Endodermal cell (in vitro differentiated cells): ENCODE measurements around the gene FXR2. TPM values are rescaled to one million over a fixed set of nuclear protein-coding genes. Genes with fewer than 3 reads are reported as not detected.

Experiments used
- DNase-seq: peaks from one replicate; pipeline ENCODE4 v3.0.0-alpha.2; 2017
- H3K27ac ChIP-seq: 2 replicates; pipeline ENCODE4 v1.5.1; 2013; ENCODE audit warnings: mild to moderate bottlenecking, low read depth, low read length, moderate library complexity
- H3K27me3 ChIP-seq: 2 replicates; pipeline ENCODE4 v1.6.1; 2013; ENCODE audit warnings: mild to moderate bottlenecking, low read length, moderate library complexity; ENCODE audit not compliant: insufficient read depth, control insufficient read depth, poor library complexity, severe bottlenecking
- H3K36me3 ChIP-seq: 2 replicates; pipeline ENCODE4 v1.7.0; 2013; ENCODE audit warnings: mild to moderate bottlenecking, low read length, moderate library complexity; ENCODE audit not compliant: control insufficient read depth, insufficient read depth
- H3K4me1 ChIP-seq: one replicate; pipeline ENCODE4 v1.7.0; 2013; ENCODE audit warnings: low read length; ENCODE audit not compliant: control insufficient read depth, insufficient read depth
- H3K4me3 ChIP-seq: 2 replicates; pipeline ENCODE4 v1.5.1; 2013; ENCODE audit warnings: mild to moderate bottlenecking, low read length, moderate library complexity
- H3K9ac ChIP-seq: 2 replicates; pipeline ENCODE4 v1.6.1; 2013; ENCODE audit warnings: mild to moderate bottlenecking, low read length, moderate library complexity; ENCODE audit not compliant: poor library complexity, severe bottlenecking; ENCODE audit errors: extremely low read depth
- H3K9me3 ChIP-seq: 2 replicates; pipeline ENCODE4 v1.6.1; 2013; ENCODE audit warnings: mild to moderate bottlenecking, low read length, moderate library complexity; ENCODE audit not compliant: control insufficient read depth
- H3K27ac Mint-ChIP-seq: 2 replicates; pipeline ENCODE4 v1.8.0; 2020; ENCODE audit warnings: mixed read lengths
- H3K27me3 Mint-ChIP-seq: 2 replicates; pipeline ENCODE4 v1.8.0; 2021; ENCODE audit warnings: mild to moderate bottlenecking, mixed read lengths; ENCODE audit not compliant: insufficient read depth
- H3K36me3 Mint-ChIP-seq: 2 replicates; pipeline ENCODE4 v1.8.0; 2020; ENCODE audit warnings: low read depth, mixed read lengths
- H3K4me1 Mint-ChIP-seq: 2 replicates; pipeline ENCODE4 v1.8.0; 2020; ENCODE audit warnings: mixed read lengths
- H3K4me3 Mint-ChIP-seq: 2 replicates; pipeline ENCODE4 v1.8.0; 2020; ENCODE audit warnings: mild to moderate bottlenecking, moderate library complexity, mixed read lengths
- H3K9me3 Mint-ChIP-seq: 2 replicates; pipeline ENCODE4 v1.8.0; 2020; ENCODE audit warnings: mild to moderate bottlenecking, mixed read lengths
- WGBS, 2 experiments: methylation state at CpG; one replicate each; pipeline versions ENCODE4 v1.1.5 to v1.1.7; 2013; ENCODE audit warnings: missing lambda C conversion rate in 2 of 2, mixed read lengths in 1 of 2; ENCODE audit not compliant: insufficient coverage in 1 of 2, insufficient read length in 1 of 2; 5-methylcytosine and 5-hydroxymethylcytosine counted together
- total RNA-seq, 2 donors: library from RNA; stranded (reverse); fragmentation: NEBNext Ultra II Directional in 1 of 2; extraction: Animal tissue kit (Norgen Biotek cat#: 25700) in 1 of 2; gene quantifications; 2 replicates in 1 of 2; 3 replicates in 1 of 2; pipeline ENCODE4 v1.2.1, GENCODE V29; 2021
- TF ChIP-seq, protein P1 (sequence below): fragments of 200-600 bp; sonication (generic); conservative IDR thresholded peaks from 2 replicates; pipeline ENCODE4 v1.5.0; 2021; ENCODE audit warnings: antibody characterized with exemption, mild to moderate bottlenecking

FXR2 gene
- total RNA-seq, 2 donors from 2014 or later, result 52.1 to 53.9 TPM

DNA sequence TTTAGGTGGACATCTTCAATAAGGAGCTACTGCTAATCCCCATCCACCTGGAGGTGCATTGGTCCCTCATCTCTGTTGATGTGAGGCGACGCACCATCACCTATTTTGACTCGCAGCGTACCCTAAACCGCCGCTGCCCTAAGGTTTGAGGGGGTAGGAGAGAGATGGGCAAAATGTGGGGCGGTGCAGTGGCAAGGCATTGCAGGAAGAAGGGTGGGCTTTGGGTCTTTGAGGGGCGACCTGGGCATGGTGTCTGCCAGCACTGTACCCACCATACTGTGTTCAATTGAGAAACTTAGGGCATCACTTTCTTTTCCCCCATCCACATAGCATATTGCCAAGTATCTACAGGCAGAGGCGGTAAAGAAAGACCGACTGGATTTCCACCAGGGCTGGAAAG is 44.3 kb downstream of the FXR2 start:
- no peak overlapping the region for H3K27ac ChIP-seq
- H3K4me1 Mint-ChIP-seq, result peaks cover 23% of the 10 kb centered on the region
- H3K27me3 Mint-ChIP-seq, result no peaks in the 10 kb centered on the region
- WGBS, 2 experiments, result 80 to 97% methylated on average over 1 to 10 of the region's 10 CpGs
- no peak overlapping the region for H3K4me3 ChIP-seq
- peaks cover 4% of the 10 kb centered on the region for H3K4me1 ChIP-seq
- peaks cover 70% of the 10 kb centered on the region for H3K36me3 Mint-ChIP-seq
- H3K9me3 Mint-ChIP-seq, result peaks cover 2% of the 10 kb centered on the region
- no peak overlapping the region for H3K9ac ChIP-seq
- no peak overlapping the region for H3K27ac Mint-ChIP-seq
- no peaks in the 10 kb centered on the region for H3K9me3 ChIP-seq
- peaks cover 68% of the 10 kb centered on the region for H3K36me3 ChIP-seq
- TF ChIP-seq, protein P1, sequence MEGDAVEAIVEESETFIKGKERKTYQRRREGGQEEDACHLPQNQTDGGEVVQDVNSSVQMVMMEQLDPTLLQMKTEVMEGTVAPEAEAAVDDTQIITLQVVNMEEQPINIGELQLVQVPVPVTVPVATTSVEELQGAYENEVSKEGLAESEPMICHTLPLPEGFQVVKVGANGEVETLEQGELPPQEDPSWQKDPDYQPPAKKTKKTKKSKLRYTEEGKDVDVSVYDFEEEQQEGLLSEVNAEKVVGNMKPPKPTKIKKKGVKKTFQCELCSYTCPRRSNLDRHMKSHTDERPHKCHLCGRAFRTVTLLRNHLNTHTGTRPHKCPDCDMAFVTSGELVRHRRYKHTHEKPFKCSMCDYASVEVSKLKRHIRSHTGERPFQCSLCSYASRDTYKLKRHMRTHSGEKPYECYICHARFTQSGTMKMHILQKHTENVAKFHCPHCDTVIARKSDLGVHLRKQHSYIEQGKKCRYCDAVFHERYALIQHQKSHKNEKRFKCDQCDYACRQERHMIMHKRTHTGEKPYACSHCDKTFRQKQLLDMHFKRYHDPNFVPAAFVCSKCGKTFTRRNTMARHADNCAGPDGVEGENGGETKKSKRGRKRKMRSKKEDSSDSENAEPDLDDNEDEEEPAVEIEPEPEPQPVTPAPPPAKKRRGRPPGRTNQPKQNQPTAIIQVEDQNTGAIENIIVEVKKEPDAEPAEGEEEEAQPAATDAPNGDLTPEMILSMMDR, result no peak
- no peaks in the 10 kb centered on the region for H3K27me3 ChIP-seq
- no peak for DNase-seq
- H3K4me3 Mint-ChIP-seq, result no peak overlapping the region

DNA sequence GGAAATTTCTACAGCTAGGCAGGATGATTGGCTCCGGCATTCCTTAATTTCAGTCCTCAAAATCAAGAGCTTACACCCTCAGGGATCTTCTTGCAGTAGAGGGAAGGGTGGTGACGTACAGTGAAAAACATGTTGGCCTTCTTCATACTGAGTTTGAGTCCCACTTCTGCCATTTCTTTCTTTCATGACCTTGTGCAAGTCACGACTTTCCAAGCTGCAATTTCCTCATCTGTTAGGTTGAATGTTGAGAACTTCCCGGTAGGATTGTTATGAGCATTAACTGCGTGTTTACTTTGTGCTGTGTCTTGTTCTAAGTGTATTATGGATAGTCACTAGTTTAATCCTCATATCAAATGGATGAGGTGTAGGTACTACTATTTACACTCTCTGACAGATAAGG is 45.1 kb downstream of the FXR2 start:
- Histone ChIP-seq H3K9me3 (no peaks in the 10 kb centered on the region), H3K9ac (no peak overlapping the region), H3K36me3 (peaks cover 68% of the 10 kb centered on the region), H3K27ac (no peak overlapping the region), H3K27me3 (no peaks in the 10 kb centered on the region), H3K4me1 (peaks cover 4% of the 10 kb centered on the region), H3K4me3 (no peak overlapping the region)
- H3K9me3 Mint-ChIP-seq, result peaks cover 2% of the 10 kb centered on the region
- H3K4me3 Mint-ChIP-seq, result no peak overlapping the region
- no peak for DNase-seq
- no peaks in the 10 kb centered on the region for H3K27me3 Mint-ChIP-seq
- WGBS, 2 experiments, result 96 to 100% methylated on average over 5 of the region's 5 CpGs
- H3K36me3 Mint-ChIP-seq, result peaks cover 70% of the 10 kb centered on the region
- H3K4me1 Mint-ChIP-seq, result peaks cover 17% of the 10 kb centered on the region
- H3K27ac Mint-ChIP-seq, result no peak overlapping the region
- TF ChIP-seq, protein P1, result no peak

GRCh38 chr17:7563115-7563869 is 51.4 kb downstream of the FXR2 start:
- 91 to 94% methylated on average over 8 to 30 of the region's 30 CpGs for WGBS, 2 experiments
- Histone ChIP-seq H3K4me3 (peak overlapping the region; percentile 99), H3K36me3 (peaks cover 42% of the 10 kb centered on the region), H3K9me3 (no peaks in the 10 kb centered on the region), H3K9ac (no peak overlapping the region), H3K4me1 (peaks cover 3% of the 10 kb centered on the region), H3K27me3 (no peaks in the 10 kb centered on the region), H3K27ac (no peak overlapping the region)
- Mint-ChIP-seq H3K36me3 (peaks cover 37% of the 10 kb centered on the region), H3K27ac (peak overlapping the region; percentile 85), H3K4me3 (peak overlapping the region; percentile 79), H3K9me3 (no peaks in the 10 kb centered on the region), H3K4me1 (peaks cover 33% of the 10 kb centered on the region), H3K27me3 (no peaks in the 10 kb centered on the region)
- no peak for DNase-seq
- TF ChIP-seq, protein P1, result no peak
